OCI-LY1 (cell line): ENCODE data around the gene KIF25.
"Not testable (repeated sequence)": the region's sequence is repeated elsewhere in the genome, so short reads cannot be mapped to it uniquely, and the experiment has no call there.

ENCODE experiments used
- H2AFZ ChIP-seq: fragments of 200-600 bp; sonication (generic), shearing (Covaris generic); 2 replicates; pipeline ENCODE4 v1.6.0; 2014; ENCODE audit warnings: antibody characterized with exemption, mild to moderate bottlenecking, low read length
- H3F3A ChIP-seq: fragments of 200-600 bp; sonication (generic), shearing (Covaris generic); 2 replicates; pipeline ENCODE4 v1.6.0; 2014; ENCODE audit warnings: mild to moderate bottlenecking, antibody characterized with exemption, low read length, moderate library complexity; ENCODE audit not compliant: insufficient read depth
- H3K27ac ChIP-seq: fragments of 200-600 bp; sonication (generic); 2 replicates; pipeline ENCODE4 v1.5.1; 2014; ENCODE audit warnings: low read length, mixed run types, mild to moderate bottlenecking, low read depth; ENCODE audit not compliant: poor library complexity, severe bottlenecking
- H3K27me3 ChIP-seq: fragments of 200-600 bp; sonication (generic); 2 replicates; pipeline ENCODE4 v1.6.0; 2014; ENCODE audit warnings: antibody characterized with exemption, mild to moderate bottlenecking, low read length, moderate library complexity; ENCODE audit not compliant: insufficient read depth
- H3K36me3 ChIP-seq: fragments of 200-600 bp; sonication (generic); 2 replicates; pipeline ENCODE4 v1.6.1; 2014; ENCODE audit warnings: mild to moderate bottlenecking, antibody characterized with exemption, low read length, moderate library complexity, mixed read lengths; ENCODE audit not compliant: insufficient read depth
- H3K4me1 ChIP-seq: fragments of 200-600 bp; sonication (generic); 2 replicates; pipeline ENCODE4 v1.5.1; 2014; ENCODE audit warnings: mild to moderate bottlenecking, low read length, moderate library complexity; ENCODE audit not compliant: insufficient read depth, severe bottlenecking
- H3K4me2 ChIP-seq: fragments of 200-600 bp; sonication (generic), shearing (Covaris generic); 2 replicates; pipeline ENCODE4 v1.6.1; 2014; ENCODE audit warnings: low read length
- H3K4me3 ChIP-seq: fragments of 200-600 bp; sonication (generic); 2 replicates; pipeline ENCODE4 v1.5.1; 2014; ENCODE audit warnings: low read length, low read depth, mild to moderate bottlenecking, mixed read lengths; ENCODE audit not compliant: poor library complexity, severe bottlenecking
- H3K79me2 ChIP-seq: fragments of 200-600 bp; shearing (Covaris generic); 2 replicates; pipeline ENCODE4 v1.6.1; 2016; ENCODE audit warnings: mixed run types, low read length, mixed read lengths; ENCODE audit not compliant: insufficient read depth
- H3K9ac ChIP-seq: fragments of 200-600 bp; sonication (generic), shearing (Covaris generic); 2 replicates; pipeline ENCODE4 v1.6.1; 2014; ENCODE audit warnings: mild to moderate bottlenecking, low read length, mixed read lengths
- H3K9me2 ChIP-seq: fragments of 200-600 bp; sonication (generic), shearing (Covaris generic); 2 replicates; pipeline ENCODE4 v1.6.1; 2014; ENCODE audit warnings: low read depth, mild to moderate bottlenecking, low read length, mixed read lengths
- H3K9me3 ChIP-seq: fragments of 200-600 bp; shearing (Covaris generic); 2 replicates; pipeline ENCODE4 v1.6.1; 2014; ENCODE audit warnings: low read length, mixed read lengths
- H4K20me1 ChIP-seq: fragments of 200-600 bp; sonication (generic), shearing (Covaris generic); 2 replicates; pipeline ENCODE4 v1.6.0; 2016; ENCODE audit warnings: mild to moderate bottlenecking, low read length; ENCODE audit not compliant: insufficient read depth
- CTCF ChIP-seq: fragments of 200-600 bp; sonication (generic), shearing (Covaris generic); IDR thresholded peaks from 2 replicates; pipeline ENCODE4 v1.5.1; 2017; ENCODE audit warnings: mild to moderate bottlenecking, antibody characterized with exemption, low read length, moderate library complexity, mixed read lengths
- EZH2 ChIP-seq: fragments of 200-600 bp; sonication (generic), shearing (Covaris generic); IDR thresholded peaks from 2 replicates; pipeline ENCODE4 v1.8.0; 2017; ENCODE audit warnings: borderline replicate concordance, mixed run types, mild to moderate bottlenecking, antibody characterized with exemption, low read length, moderate library complexity, mixed read lengths

KIF25 gene

GRCh38 chr6:168075787-168076202 lies 78.3 kb downstream of the KIF25 start:
- Histone ChIP-seq H3K27me3 (no peaks in the 10 kb centered on the region; the same call in 1 of the 2 replicates), H3K36me3 (no peaks in the 10 kb centered on the region), H3K4me1 (no peaks in the 10 kb centered on the region), H3K4me2 (no peak overlapping the region), H3K9ac (no peak overlapping the region), H3K79me2 (no peaks in the 10 kb centered on the region), H3F3A (no peaks in the 10 kb centered on the region), H2AFZ (no peak overlapping the region), H4K20me1 (no peaks in the 10 kb centered on the region), H3K27ac (no peak overlapping the region), H3K9me2 (no peaks in the 10 kb centered on the region), H3K4me3 (no peak overlapping the region), H3K9me3 (no peaks in the 10 kb centered on the region)
- TF ChIP-seq CTCF (no peak), EZH2 (no peak)

GRCh38 chr6:168077401-168077800 lies 79.9 kb downstream of the KIF25 start:
- H2AFZ ChIP-seq, H3F3A ChIP-seq, H3K4me1 ChIP-seq, H3K36me3 ChIP-seq, H3K9me3 ChIP-seq, H3K4me2 ChIP-seq, H3K9ac ChIP-seq, H3K9me2 ChIP-seq, H3K4me3 ChIP-seq, H4K20me1 ChIP-seq, H3K27ac ChIP-seq, H3K27me3 ChIP-seq, H3K79me2 ChIP-seq: not testable (repeated sequence)

GRCh38 chr6:168078175-168078942 lies 80.9 kb downstream of the KIF25 start:
- no peak overlapping the region for H3K27ac ChIP-seq
- no peaks in the 10 kb centered on the region for H3F3A ChIP-seq
- H3K4me1 ChIP-seq = no peaks in the 10 kb centered on the region
- no peaks in the 10 kb centered on the region for H3K9me3 ChIP-seq
- H3K79me2 ChIP-seq = no peaks in the 10 kb centered on the region
- no peaks in the 10 kb centered on the region for H3K27me3 ChIP-seq
- no peak overlapping the region for H2AFZ ChIP-seq
- H3K36me3 ChIP-seq = no peaks in the 10 kb centered on the region
- H4K20me1 ChIP-seq = no peaks in the 10 kb centered on the region
- H3K9me2 ChIP-seq = no peaks in the 10 kb centered on the region
- TF ChIP-seq CTCF (no peak), EZH2 (no peak)
- H3K4me3 ChIP-seq = no peak overlapping the region
- H3K4me2 ChIP-seq = no peak overlapping the region
- H3K9ac ChIP-seq = no peak overlapping the region

- Histone ChIP-seq H3K9me2 (no peaks in the 10 kb centered on the region), H3K4me2 (no peak within 1 kb of the TSS), H2AFZ (no peak within 1 kb of the TSS), H3K27ac (no peak within 1 kb of the TSS), H3F3A (no peaks in the 10 kb centered on the region), H3K79me2 (no peaks in the 10 kb centered on the region), H4K20me1 (no peaks in the 10 kb centered on the region), H3K9me3 (no peaks in the 10 kb centered on the region), H3K36me3 (no peaks in the 10 kb centered on the region), H3K27me3 (no peaks in the 10 kb centered on the region), H3K4me3 (no peak within 1 kb of the TSS), H3K4me1 (no peaks in the 10 kb centered on the region), H3K9ac (no peak within 1 kb of the TSS)
- no peak for TF ChIP-seq EZH2
Measured at GRCh38 chr6:168078943-168079405, 81.5 kb downstream of the KIF25 start, which contains the start of gene FRMD1. Gene FRMD1 (minus strand): TSS chr6:168079212. CDS start chr6:168079094, 118 bp downstream.
